Brain microvascular endothelial cell (primary cell): Measurements from ENCODE around the gene IRGQ.

Source experiments
- DNase-seq: peaks from one replicate; pipeline ENCODE4 v3.0.0-alpha.2; 2020
- H3K27ac ChIP-seq: fragments of 250-450 bp; sonication (Bioruptor Pico); 2 replicates; pipeline ENCODE4 v1.5.1; 2020; ENCODE audit warnings: mild to moderate bottlenecking, moderate library complexity
- H3K27me3 ChIP-seq: fragments of 250-450 bp; sonication (Bioruptor Pico); replicated peaks from 2 replicates; pipeline ENCODE4 v1.5.1; 2020; ENCODE audit warnings: mild to moderate bottlenecking
- H3K36me3 ChIP-seq: fragments of 250-450 bp; sonication (Bioruptor Pico); replicated peaks from 2 replicates; pipeline ENCODE4 v1.5.1; 2020; ENCODE audit warnings: mild to moderate bottlenecking
- H3K4me3 ChIP-seq: 2 replicates; pipeline ENCODE4 v1.5.1; 2011; ENCODE audit warnings: low read depth, mild to moderate bottlenecking, control low read depth, low read length, moderate library complexity
- CTCF ChIP-seq: IDR thresholded peaks from 2 replicates; pipeline ENCODE4 v1.5.1; 2011; ENCODE audit warnings: low read depth, mild to moderate bottlenecking, moderate library complexity, low read length, control low read depth, inconsistent platforms; ENCODE audit errors: missing control alignments
- in situ Hi-C: cut with HindIII; loops from 2 replicates; pipeline ENCODE4 v1.10.0; 2017; ENCODE audit warnings: low sequenced_read_pairs, low pct_ligation_motif_present

The IRGQ gene

GRCh38 chr19:43586346-43586745 lies 9.6 kb downstream of the IRGQ start:
- DNase-seq, result no peak
- Histone ChIP-seq H3K36me3 (peaks cover 10% of the 10 kb centered on the region), H3K4me3 (no peak overlapping the region), H3K27ac (no peak overlapping the region), H3K27me3 (no peaks in the 10 kb centered on the region)
- in situ Hi-C loops, result no loop called here
- no peak for TF ChIP-seq CTCF

- in situ Hi-C loops, result no loop called here
- no peak for DNase-seq
- no peak for TF ChIP-seq CTCF
- Histone ChIP-seq H3K4me3 (no peak overlapping the region), H3K36me3 (peaks cover 8% of the 10 kb centered on the region), H3K27me3 (no peaks in the 10 kb centered on the region), H3K27ac (no peak overlapping the region)
Observed at GRCh38 chr19:43584484-43584883, 11.4 kb downstream of the IRGQ start.

GRCh38 chr19:43582495-43582894 lies 13.4 kb downstream of the IRGQ start:
- H3K36me3 ChIP-seq, result peaks cover 5% of the 10 kb centered on the region
- no peak overlapping the region for H3K27ac ChIP-seq
- DNase-seq, result no peak
- H3K4me3 ChIP-seq, result no peak overlapping the region
- in situ Hi-C loops, result no loop called here
- no peak for TF ChIP-seq CTCF
- H3K27me3 ChIP-seq, result no peaks in the 10 kb centered on the region

GRCh38 chr19:43581467-43581866 lies 14.5 kb downstream of the IRGQ start:
- in situ Hi-C loops, result no loop called here
- no peak for TF ChIP-seq CTCF
- Histone ChIP-seq H3K27me3 (no peaks in the 10 kb centered on the region), H3K36me3 (peaks cover 2% of the 10 kb centered on the region), H3K4me3 (no peak overlapping the region), H3K27ac (no peak overlapping the region)
- DNase-seq, result no peak

- H3K4me3 ChIP-seq, result no peak overlapping the region
- no peak for DNase-seq
Observed at GRCh38 chr19:43578787-43579186, 17.1 kb downstream of the IRGQ start.

More at GRCh38 chr19:43578787-43579186, 17.1 kb downstream of the IRGQ start:
- in situ Hi-C loops, result no loop called here
- TF ChIP-seq CTCF, result no peak
- Histone ChIP-seq H3K27ac (no peak overlapping the region), H3K27me3 (no peaks in the 10 kb centered on the region), H3K36me3 (no peaks in the 10 kb centered on the region)
